CD4-positive, alpha-beta T cell treated with Interleukin-17A for 4 hours (primary cell): ENCODE results near the gene CRYAB.
"Not testable (repeated sequence)": the region's sequence is repeated elsewhere in the genome, so short reads cannot be mapped to it uniquely, and the experiment has no call there.

ENCODE experiments used
- DNase-seq: peaks from one replicate; pipeline ENCODE4 v3.0.0-alpha.2; 2020; ENCODE audit warnings: mixed read lengths

Gene CRYAB

GRCh38 chr11:111933176-111933575 is 21.6 kb upstream of the CRYAB start:
- not testable (repeated sequence) for DNase-seq

DNA sequence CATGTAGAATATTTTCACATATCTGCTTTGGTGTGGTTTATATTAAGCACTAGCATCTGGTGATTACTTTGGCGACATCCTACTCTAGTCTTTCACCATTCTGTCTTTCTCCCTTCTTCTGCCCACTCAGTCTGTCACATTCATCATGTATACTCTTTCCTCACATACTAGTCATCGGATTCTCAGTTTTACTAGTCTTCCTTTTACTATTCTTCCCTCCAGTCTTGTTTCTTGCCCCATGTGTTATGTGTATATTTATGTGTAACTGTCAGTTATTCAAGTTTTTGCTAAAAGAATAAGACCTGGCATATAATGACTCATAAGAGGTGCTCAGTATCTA is 21.0 kb upstream of the CRYAB start:
- DNase-seq, result no peak

GRCh38 chr11:111930472-111930871 is 18.9 kb upstream of the CRYAB start:
- no peak for DNase-seq

- DNase-seq, result peak; percentile 95
Observed at GRCh38 chr11:111926505-111927391, 15.2 kb upstream of the CRYAB start.

DNA sequence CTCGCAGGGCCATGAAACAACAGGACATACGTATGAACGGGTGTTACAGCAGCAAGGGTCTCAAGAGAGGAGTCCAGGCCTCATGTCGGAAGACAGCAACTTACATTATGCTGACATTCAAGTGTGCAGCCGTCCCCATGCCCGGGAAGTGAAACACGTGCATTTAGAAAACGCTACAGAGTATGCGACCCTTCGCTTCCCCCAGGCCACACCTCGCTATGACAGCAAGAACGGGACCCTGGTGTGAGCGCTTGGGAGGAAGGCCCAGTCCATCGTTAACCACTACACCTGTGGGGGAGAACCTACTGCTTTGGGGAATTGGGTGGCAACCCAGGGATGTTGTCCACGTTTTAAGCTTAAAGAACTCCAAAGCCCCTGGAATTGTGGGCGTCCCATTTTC is 14.4 kb upstream of the CRYAB start:
- no peak for DNase-seq

DNA sequence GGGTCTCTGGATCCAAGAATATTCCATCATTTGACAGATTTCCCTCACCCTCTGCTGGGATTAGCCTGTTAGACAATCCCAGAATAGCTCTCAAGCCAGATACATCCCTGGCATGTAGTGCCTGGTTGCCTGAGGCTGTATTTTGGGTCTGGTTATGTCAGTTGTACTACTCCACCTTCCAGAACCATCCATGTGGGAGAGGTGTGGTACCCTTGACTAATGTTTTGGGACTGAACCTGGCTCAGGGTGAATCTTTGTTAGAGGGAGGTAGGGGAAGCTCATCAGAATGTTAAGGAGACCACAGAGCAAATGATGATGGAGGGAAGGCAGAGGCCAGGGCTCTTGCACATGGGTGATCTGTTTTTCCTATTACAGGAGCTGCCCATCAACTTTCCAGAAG is 12.4 kb upstream of the CRYAB start:
- no peak for DNase-seq

DNA sequence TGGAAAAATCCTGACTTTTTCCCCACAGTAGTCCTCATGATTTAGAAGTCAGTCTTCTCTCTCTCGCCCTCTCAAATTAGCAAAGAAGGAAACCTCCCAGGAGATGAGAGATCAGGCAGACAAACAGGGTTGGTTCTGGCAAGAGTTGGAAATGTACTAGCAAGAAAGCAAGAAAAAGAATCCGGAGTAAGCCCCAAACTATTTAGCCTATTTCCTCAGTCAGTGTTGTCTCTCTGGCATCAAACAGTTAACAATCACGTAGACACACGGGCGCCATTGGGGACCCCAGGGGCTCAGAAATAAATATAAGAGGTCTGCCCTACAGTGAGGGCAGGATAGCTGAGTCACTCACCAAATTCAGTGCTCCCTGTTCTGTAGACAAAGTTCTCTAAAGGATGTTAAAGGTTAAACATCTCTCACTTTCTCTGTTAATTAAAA is 11.8 kb upstream of the CRYAB start:
- no peak for DNase-seq

GRCh38 chr11:111922803-111923202 is 11.2 kb upstream of the CRYAB start:
- DNase-seq, result no peak

- no peak for DNase-seq
Observed at GRCh38 chr11:111921541-111922230, 10.1 kb upstream of the CRYAB start.

DNA sequence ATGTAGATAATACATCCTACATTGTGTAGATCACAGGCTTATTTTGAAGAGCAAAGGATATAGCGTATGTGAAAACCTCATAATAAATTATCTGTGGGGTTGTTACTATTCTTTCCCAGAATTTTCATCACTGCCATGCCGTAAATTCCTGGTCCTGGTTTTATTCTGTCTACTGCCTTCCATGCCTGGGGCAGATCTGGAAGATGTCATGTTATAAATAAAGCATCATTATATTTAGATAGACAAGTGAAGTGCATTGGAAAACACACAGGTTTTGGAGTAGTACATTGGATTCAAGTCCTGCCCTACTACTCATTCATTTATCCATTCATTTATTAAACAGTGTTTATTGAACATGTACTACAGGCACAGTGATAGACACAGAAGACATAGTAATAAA is 9.3 kb upstream of the CRYAB start:
- DNase-seq, result no peak

DNA sequence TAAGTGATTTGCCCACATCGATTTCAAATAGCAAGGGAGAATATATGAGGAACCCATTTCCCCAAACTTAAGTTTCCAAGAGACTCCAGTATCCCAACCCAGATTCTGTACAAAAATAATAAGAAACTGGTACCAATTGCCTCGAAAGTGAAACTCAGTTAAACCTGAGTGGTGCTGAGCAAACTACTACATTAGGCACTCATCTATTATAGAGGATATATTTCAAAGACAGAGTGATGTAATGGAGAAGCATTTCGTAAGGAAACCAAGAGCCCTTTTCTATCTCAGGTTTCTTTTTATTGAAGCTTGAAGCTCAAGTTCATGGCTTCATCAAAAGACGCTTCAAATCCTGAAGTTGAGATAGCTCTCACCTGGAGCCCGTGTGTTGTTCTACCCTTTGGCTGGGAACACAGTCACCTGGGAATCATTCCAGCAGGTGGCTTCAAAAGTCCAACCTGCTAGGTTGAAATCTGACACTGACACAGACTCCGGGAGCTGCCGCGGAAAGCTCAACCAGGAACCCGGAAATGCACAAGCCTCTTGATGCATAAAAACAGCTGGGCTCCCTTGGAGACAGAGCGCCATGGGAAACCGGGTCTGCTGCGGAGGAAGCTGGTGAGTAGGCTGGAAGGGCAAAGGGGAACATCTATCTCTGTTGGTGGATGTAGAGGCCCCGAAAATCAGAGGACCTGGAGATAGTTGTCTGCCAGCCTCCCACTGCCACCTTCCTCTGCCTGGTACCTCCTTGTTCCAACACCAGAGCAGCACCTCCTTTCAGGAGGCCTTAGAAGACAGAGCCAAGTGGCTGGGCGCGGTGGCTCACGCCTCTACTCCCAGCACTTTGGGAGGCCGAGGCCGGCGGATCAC is 7.1 kb upstream of the CRYAB start, which contains the start of gene C11orf52:
Gene C11orf52, plus strand, starts transcription at position 524 of the 867 bp plus-strand sequence. Its CDS starts 60 bp downstream, at position 584.
- DNase-seq, result no peak

- DNase-seq, result no peak
Observed at GRCh38 chr11:111917788-111918187, 6.2 kb upstream of the CRYAB start.

DNA sequence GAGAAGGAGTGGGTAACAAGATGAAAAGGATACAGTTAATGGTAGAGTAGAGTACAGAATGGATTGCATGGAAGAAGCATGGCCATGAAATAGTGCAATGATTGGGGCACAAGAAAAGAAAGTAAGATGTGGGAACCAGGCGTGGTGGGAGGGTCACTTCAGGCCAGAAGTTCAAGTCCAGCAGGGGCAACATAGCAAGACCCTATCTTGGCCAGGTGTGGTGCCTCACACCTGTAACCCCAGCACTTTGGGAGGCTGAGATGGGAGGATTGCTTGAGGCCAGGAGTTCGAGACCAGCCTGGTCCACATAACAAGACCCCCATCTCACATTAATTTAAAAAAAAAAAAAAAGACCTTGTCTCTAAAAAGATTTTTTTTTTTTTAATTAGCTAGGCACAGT is 5.7 kb upstream of the CRYAB start:
- no peak for DNase-seq

GRCh38 chr11:111916768-111917167 is 5.2 kb upstream of the CRYAB start:
- no peak for DNase-seq

GRCh38 chr11:111913997-111914396 is 2.4 kb upstream of the CRYAB start:
- DNase-seq, result no peak

DNA sequence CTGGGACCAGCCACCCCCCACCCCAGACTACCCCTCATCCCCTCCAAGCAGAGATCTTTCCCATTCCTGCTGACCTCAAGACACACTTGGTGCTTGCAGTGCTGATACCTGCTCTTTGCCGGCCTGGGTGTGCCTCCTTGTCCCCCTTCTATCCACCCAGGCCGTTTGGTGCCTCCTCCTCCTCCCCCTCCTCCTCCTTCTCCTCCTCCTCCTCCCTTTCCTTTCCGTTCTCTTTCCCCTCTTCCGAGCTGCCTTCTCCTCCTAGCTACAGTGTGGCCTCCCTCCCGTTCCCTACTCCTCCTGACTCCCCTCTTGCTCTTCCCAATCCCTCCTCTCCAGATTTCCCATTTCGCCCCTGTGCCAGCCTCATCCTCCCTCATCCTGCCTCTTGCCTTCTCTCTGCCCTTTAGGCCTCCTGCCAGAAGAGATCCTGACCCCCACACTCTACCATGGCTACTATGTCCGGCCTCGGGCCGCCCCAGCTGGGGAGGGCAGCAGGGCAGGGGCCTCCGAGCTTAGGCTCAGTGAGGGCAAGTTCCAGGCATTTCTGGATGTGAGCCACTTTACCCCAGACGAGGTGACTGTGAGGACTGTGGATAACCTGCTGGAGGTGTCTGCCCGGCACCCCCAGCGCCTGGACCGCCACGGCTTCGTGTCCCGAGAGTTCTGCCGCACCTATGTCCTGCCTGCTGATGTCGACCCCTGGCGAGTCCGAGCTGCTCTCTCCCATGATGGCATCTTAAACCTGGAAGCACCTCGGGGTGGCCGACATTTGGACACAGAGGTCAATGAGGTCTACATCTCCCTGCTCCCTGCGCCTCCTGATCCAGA is 1.7 kb upstream of the CRYAB start:
- DNase-seq, result no peak

- DNase-seq, result no peak
Observed at GRCh38 chr11:111912535-111912934, 965 bp upstream of the CRYAB start, which contains the start of gene HSPB2. Gene HSPB2 (plus strand): TSS chr11:111912734. CDS start chr11:111912830, 96 bp downstream.

GRCh38 chr11:111910676-111911562 is 651 bp downstream of the CRYAB start:
- DNase-seq, result no peak

DNA sequence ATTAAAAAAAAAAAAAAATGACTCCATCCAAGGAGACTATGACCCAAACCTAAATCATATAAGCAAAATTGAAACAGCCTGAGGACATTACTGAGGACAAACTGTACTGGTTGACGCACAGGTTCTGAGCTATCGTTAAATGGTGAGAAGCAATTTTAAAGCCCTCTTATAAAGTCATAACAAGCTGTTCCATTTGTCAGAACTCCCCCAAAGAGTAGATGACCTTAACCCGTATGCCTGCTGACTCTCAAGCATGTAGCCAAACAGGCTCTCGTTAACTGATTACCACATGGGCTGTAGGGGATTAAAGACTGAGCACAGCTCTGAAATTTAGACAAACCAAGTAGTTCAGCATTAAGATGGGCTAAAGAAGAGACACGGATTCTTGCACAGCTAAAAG is 2.2 kb downstream of the CRYAB start:
- DNase-seq, result no peak

- DNase-seq, result no peak
Observed at GRCh38 chr11:111908639-111909305, 2.8 kb downstream of the CRYAB start.

DNA sequence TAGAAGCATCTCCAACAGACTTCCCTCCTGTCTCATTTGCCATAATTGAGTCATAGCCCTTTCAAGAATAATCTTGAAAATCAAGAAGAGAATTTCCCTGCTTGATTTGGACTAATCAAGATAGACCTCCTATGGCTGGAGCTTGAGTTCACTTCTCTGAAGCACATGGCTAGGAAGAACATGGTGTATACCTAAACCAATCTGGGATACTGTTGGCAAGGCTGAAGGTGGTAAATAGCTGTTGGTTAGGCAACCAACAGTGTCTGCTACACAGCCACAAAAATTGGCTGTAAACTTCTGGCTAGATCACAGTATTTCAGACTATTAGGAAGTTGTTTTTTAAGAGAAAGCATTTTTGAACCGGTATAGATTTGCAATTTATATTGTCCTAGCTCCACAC is 4.9 kb downstream of the CRYAB start:
- DNase-seq, result no peak
